Calu3 (cell line): ENCODE results near the gene CCDC197. TPM values are rescaled to one million over a fixed set of nuclear protein-coding genes. Genes with fewer than 3 reads are reported as not detected.

ENCODE experiments used
- BruUV-seq: library from RNA; stranded (reverse); fragments of 400-500 nt; replicated peaks from 2 replicates; lab custom pipeline; 2021; lab: Mats Ljungman, UMichigan
- CTCF ChIA-PET: fragments of 300-600 bp; sonication (Branson Sonifier 250); formaldehyde crosslinking; loops from one replicate; lab custom pipeline; 2022; ENCODE audit warnings: antibody characterized with exemption; lab: Charles Lee
- DNase-seq: peaks from one replicate; pipeline ENCODE4 v3.0.0; 2022
- H3K27ac Mint-ChIP-seq: one replicate; pipeline ENCODE4 v1.8.0; 2022; ENCODE audit warnings: mixed read lengths; ENCODE audit not compliant: unreplicated experiment
- H3K27me3 Mint-ChIP-seq: one replicate; pipeline ENCODE4 v1.8.0; 2022; ENCODE audit warnings: mixed read lengths; ENCODE audit not compliant: unreplicated experiment
- H3K36me3 Mint-ChIP-seq: one replicate; pipeline ENCODE4 v1.8.0; 2022; ENCODE audit warnings: mild to moderate bottlenecking, moderate library complexity, mixed read lengths; ENCODE audit not compliant: insufficient read depth, unreplicated experiment
- H3K4me1 Mint-ChIP-seq: one replicate; pipeline ENCODE4 v1.8.0; 2022; ENCODE audit warnings: mild to moderate bottlenecking, low read depth, mixed read lengths; ENCODE audit not compliant: unreplicated experiment
- H3K4me3 Mint-ChIP-seq: one replicate; pipeline ENCODE4 v1.8.0; 2022; ENCODE audit warnings: mild to moderate bottlenecking, low read depth, moderate library complexity, mixed read lengths; ENCODE audit not compliant: unreplicated experiment
- H3K9me3 Mint-ChIP-seq: one replicate; pipeline ENCODE4 v1.8.0; 2022; ENCODE audit warnings: low read depth, mixed read lengths; ENCODE audit not compliant: unreplicated experiment
- intact Hi-C: fragments of 100-400 bp; cut with micrococcal nuclease; formaldehyde crosslinking; loops from one replicate; pipeline ENCODE4 v1.10.0; 2022; ENCODE audit not compliant: unreplicated experiment
- total RNA-seq: library from RNA; stranded (reverse); gene quantifications from 2 replicates; pipeline ENCODE4 v1.2.3, GENCODE V29; 2022
- TF ChIP-seq, protein P1 (sequence below): fragments of 200-600 bp; IDR thresholded peaks from one replicate; pipeline ENCODE4 v1.8.0; 2022; ENCODE audit warnings: antibody characterized with exemption; ENCODE audit not compliant: unreplicated experiment

The CCDC197 gene
- total RNA-seq, 1 experiment from 2014 or later, result not detected

DNA sequence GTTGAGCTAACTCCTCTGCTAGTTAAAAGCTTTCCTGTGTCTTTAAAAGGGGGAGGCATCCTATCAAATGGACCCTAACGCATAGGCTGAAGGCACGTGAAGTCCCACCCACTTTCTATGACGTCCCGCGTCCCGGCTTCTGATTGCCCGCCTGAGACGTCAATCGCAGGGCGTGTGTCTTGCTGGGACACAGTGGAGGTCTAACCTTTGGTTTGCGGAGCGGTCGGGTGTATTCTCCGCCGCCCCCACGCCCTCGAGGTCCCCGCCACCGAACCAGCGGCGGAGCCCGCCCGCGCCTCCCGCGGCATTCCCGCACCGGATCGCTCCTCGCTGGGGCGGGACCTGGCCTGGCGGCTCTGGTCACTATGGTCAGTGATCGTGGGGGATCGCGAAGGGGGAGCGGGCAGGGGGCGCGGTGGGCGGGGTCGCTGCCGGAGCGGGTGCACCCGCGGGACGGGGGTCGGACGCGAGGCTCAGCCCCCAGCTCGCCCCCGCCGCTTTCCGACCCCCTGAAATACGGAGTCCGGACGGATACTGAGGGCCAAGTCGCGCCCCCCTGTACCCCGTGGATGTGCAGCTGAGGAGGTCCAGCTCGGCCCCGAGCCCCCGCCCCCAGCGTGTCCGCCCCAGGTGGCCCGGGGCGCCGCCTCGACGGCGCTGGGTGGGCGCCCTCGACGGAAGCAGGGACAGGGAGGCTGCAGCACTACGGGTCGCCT is 29.2 kb downstream of the CCDC197 start, which contains the start of gene OTUB2:
Gene OTUB2, plus strand, starts transcription at position 168 of the 716 bp plus-strand sequence. Its CDS starts 198 bp downstream, at position 366.
- TF ChIP-seq, protein P1, sequence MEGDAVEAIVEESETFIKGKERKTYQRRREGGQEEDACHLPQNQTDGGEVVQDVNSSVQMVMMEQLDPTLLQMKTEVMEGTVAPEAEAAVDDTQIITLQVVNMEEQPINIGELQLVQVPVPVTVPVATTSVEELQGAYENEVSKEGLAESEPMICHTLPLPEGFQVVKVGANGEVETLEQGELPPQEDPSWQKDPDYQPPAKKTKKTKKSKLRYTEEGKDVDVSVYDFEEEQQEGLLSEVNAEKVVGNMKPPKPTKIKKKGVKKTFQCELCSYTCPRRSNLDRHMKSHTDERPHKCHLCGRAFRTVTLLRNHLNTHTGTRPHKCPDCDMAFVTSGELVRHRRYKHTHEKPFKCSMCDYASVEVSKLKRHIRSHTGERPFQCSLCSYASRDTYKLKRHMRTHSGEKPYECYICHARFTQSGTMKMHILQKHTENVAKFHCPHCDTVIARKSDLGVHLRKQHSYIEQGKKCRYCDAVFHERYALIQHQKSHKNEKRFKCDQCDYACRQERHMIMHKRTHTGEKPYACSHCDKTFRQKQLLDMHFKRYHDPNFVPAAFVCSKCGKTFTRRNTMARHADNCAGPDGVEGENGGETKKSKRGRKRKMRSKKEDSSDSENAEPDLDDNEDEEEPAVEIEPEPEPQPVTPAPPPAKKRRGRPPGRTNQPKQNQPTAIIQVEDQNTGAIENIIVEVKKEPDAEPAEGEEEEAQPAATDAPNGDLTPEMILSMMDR, result no peak
- H3K27me3 Mint-ChIP-seq, result no peaks in the 10 kb centered on the region
- peak within 1 kb of the TSS; percentile 55 for H3K4me3 Mint-ChIP-seq
- peaks cover 59% of the 10 kb centered on the region for H3K4me1 Mint-ChIP-seq
- peak within 1 kb of the TSS; percentile 90 for H3K27ac Mint-ChIP-seq
- intact Hi-C loops, result no loop called here
- peaks cover 45% of the 10 kb centered on the region for H3K36me3 Mint-ChIP-seq
- CTCF ChIA-PET, result interaction anchor here (0.6 to 0.9 kb wide), 2 partner anchors 17 to 127 kb away, joined by 3 to 5 read pairs; no protein-coding TSS in a partner anchor
- H3K9me3 Mint-ChIP-seq, result no peaks in the 10 kb centered on the region
- DNase-seq, result peak; percentile 97
- BruUV-seq, result no TSS peak

DNA sequence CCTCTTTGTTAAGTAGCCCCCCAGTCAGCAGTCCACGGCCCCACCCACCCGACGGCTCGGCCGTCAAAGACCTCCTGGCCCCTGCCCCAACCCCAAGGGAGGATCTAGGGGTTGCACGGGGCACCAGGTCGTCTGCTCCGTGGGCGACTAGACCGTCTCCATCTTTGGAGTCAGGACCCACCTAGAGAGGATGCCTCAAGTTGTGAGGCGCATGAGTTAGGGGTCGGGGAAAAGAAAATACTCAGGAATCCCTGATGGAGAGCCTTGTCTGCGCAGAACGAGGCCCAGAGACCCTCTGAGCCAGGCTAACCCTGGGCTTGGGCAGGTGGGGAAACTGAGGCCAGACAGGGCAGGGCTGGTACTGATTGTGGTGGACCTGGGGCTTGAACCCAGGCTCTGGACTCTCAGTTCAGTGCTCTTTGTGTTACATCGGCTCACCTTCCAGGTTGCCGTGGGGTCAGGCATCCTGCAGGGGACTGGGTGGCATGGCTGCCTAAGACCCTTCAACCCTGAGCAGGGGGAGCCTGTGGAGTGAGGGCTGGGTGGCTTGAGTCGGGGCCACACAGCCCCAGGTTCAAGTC is 29.9 kb downstream of the CCDC197 start:
- no peak for DNase-seq
- Mint-ChIP-seq H3K27ac (peak overlapping the region; percentile 88), H3K4me1 (peaks cover 57% of the 10 kb centered on the region), H3K4me3 (peak overlapping the region; percentile 55), H3K27me3 (no peaks in the 10 kb centered on the region), H3K9me3 (no peaks in the 10 kb centered on the region), H3K36me3 (peaks cover 45% of the 10 kb centered on the region)
- CTCF ChIA-PET, result interaction anchor here (1.0 to 2.0 kb wide), 6 partner anchors 8 to 110 kb away, joined by 3 to 12 read pairs (median 4); no protein-coding TSS in a partner anchor
- intact Hi-C loops, result no loop called here
- TF ChIP-seq, protein P1, result no peak
- BruUV-seq, result no TSS peak

DNA sequence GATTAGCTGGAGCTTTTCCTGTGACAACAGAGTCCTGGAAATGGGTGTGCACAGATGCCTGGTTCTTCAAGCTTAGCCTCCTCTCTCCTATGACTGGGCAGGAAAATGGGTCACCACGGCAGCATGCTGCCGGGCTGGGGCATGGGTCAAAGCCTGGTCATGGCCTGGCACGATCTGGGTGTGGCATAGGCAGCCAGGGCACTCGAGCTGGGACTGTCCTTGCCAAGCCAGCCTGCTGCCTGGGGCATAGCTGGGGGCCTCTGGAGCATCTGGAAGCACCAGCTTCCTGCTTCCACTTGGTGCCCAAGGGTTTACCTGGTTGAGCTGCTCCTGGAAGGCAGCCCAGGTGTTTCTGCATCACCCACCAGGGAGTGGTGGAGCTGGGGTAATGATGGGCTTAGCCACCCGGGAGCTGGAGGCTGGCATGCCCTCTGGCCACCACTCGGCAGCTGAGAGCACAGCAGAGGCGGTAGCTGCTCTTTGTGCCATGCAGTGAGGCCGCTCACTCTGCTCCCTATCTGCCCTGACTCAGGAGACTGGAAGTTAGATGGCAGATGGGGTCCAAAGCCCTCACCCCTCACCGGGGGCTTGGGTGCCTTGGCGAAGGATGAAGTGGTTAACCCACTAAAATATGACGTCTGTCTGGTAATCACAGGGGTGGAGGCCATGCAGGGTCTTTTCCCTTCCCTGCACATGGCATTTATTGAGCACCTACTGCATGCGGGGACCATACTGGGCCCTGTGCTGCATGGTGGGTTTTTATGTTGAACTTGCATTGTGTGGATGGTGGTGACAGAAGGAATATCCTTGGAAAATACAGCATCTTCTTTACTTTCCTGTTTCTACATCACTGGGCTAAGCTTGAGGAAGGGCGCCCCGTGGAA is 30.7 kb downstream of the CCDC197 start:
- intact Hi-C loops, result no loop called here
- Mint-ChIP-seq H3K9me3 (no peaks in the 10 kb centered on the region), H3K4me1 (peaks cover 48% of the 10 kb centered on the region), H3K36me3 (peaks cover 45% of the 10 kb centered on the region), H3K27me3 (no peaks in the 10 kb centered on the region), H3K4me3 (peak overlapping the region; percentile 55), H3K27ac (peak overlapping the region; percentile 88)
- CTCF ChIA-PET, result interaction anchor here (0.8 to 2.0 kb wide), 16 partner anchors 8 to 109 kb away, joined by 3 to 12 read pairs (median 3); partner anchors contain the start of genes CCDC197 and IFI27
- BruUV-seq, result no TSS peak
- DNase-seq, result peak; percentile 80
- TF ChIP-seq, protein P1, result peak; percentile 14

DNA sequence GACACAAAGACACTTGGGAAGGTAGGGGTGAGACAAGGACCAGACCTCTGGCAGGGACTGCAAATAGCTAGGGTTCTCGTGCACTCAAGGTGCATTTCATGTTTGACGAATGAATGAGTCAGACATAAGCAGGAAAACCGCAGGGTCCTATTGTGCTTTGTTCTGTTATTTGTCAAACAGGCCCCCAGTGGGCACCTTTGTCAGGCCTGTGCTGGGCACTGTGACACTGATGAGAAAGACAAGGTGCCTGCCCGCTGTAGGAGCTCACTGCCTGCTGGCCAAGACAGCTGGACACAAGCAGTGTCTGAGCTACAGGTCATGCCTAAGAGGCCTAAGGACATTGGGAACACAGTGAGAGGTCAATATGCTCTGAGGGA is 31.3 kb downstream of the CCDC197 start:
- intact Hi-C loops, result no loop called here
- peak overlapping the region; percentile 55 for H3K4me3 Mint-ChIP-seq
- peak overlapping the region; percentile 88 for H3K27ac Mint-ChIP-seq
- peaks cover 42% of the 10 kb centered on the region for H3K4me1 Mint-ChIP-seq
- peaks cover 45% of the 10 kb centered on the region for H3K36me3 Mint-ChIP-seq
- TF ChIP-seq, protein P1, result no peak
- peak; percentile 81 for DNase-seq
- TSS peak; percentile 17 for BruUV-seq
- H3K27me3 Mint-ChIP-seq, result no peaks in the 10 kb centered on the region
- H3K9me3 Mint-ChIP-seq, result no peaks in the 10 kb centered on the region
- CTCF ChIA-PET, result interaction anchor here (0.5 to 2.0 kb wide), 14 partner anchors 8 to 108 kb away, joined by 3 to 12 read pairs (median 3); partner anchors contain the start of genes CCDC197, IFI27 and IFI27L2
